NCI-H2107 treated with DMSO at 0.1 percent for 48 hours (cell line): Measurements from ENCODE around the gene MAGI2.

Experiments used
- DNase-seq: peaks from one replicate; lab custom pipeline; 2025; ENCODE audit not compliant: unreplicated experiment; lab: John Stamatoyannopoulos, UW

The MAGI2 gene

DNA sequence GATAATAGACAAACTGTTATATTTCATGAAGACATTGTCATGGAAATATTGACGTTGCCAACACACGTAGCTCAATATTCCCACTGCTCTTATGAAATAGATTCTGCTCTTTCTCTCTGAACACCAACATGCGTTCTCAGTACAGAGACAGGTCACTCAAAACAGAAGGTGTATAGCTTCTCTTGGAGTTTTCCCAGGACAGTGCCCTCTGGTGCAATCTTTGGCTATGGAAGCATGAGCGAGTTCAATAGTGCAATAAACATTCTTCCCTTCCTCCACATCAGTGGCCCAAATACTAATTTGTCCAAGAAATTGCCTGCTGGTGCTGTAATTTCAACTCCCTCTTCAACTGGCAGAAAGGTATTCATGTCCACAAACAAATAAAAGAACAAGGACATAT lies 145.3 kb downstream of the MAGI2 start:
- no peak for DNase-seq

DNA sequence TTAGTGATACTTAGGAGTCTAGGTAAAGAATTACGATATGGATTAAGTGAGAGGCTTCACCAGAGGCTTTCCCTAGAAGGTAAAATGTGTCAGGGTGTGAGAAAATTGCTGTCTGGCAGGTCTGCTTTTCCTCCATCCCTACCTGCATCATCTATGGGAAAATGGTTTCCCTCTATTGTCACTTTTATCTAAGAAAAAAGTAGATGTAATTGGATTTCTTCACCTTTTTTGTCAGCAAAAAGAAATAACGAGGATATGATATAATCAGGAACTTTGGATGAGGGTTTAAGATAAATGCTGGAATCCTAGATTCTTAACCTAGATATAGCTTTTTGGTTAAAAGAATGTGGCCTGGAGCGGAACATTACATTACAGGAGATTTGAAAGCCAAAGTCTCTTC lies 146.1 kb downstream of the MAGI2 start:
- DNase-seq: no peak

DNA sequence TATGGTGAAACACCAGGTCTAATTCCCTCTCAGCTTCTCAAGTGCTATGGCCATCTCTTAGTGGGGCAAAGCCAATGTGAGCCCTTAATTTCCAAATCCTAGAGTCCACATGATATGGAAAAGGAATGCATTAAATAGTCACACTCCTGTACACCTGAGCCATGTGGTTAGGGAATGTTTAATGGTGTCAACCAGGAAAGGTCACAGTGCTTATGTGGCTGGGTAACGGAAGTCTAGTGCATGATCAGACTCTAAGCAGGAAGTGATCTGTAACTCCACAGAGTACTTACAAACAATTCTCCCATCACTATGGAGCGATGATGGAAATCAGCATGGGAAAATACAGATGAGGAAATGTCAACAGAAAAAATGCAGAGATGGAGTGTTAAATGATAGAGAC lies 148.8 kb downstream of the MAGI2 start:
- DNase-seq: no peak

DNA sequence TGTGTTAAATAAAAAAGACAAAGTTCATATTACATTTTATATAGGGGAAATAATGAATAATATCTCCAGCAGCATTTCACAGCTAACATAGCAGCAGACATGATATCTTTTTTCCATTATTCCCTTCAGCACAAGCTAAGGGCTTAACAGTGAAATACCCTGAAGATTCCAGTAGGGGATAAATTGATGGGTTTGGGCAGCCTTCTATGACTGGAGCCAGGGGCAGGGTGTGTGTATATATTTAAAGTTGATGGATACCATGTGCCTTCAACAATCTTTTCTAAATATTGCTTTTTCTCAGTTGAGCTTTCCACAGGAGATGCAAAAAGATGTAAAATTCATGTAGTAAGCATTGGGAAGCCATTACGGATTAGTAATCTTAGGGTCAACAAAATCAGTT lies 151.2 kb downstream of the MAGI2 start:
- no peak for DNase-seq

DNA sequence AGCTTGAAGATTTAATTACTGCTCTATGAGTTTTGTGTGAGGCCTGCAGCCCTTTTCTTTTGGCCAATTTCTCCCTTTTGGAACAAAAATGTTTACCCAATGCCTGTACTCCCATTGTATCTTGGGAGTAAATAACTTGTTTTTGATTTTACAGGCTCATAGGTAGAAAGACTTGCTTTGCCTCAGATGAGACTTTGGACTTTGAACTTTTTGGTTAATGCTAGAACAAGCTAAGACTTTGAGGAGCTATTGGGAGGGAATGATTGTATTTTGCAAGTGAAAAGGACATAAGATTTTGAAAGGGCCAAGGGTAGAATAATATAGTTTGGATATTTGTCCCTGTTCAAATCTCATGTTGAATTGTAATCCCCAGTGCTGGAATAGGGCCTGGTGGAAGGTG lies 152.0 kb downstream of the MAGI2 start:
- no peak for DNase-seq

DNA sequence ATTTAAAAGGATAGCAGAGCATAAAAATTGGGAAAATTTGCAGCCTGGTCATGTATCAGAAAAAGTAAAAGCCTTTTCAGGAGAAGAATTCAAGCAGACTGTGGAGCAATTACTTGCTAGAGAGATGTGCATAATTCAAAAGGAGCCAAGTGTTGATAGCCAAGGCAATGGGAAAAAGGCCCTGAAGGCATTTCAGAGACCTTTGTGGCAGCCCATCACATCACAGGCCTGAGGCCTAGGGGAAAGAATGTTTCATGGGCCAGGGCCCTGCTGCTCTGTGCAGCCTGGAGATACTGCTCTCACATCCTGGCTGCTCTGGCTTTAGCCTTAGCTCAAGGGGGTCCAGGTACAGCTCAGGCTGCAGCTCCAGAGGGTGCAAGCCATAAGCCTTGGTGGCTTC lies 152.9 kb downstream of the MAGI2 start:
- no peak for DNase-seq

DNA sequence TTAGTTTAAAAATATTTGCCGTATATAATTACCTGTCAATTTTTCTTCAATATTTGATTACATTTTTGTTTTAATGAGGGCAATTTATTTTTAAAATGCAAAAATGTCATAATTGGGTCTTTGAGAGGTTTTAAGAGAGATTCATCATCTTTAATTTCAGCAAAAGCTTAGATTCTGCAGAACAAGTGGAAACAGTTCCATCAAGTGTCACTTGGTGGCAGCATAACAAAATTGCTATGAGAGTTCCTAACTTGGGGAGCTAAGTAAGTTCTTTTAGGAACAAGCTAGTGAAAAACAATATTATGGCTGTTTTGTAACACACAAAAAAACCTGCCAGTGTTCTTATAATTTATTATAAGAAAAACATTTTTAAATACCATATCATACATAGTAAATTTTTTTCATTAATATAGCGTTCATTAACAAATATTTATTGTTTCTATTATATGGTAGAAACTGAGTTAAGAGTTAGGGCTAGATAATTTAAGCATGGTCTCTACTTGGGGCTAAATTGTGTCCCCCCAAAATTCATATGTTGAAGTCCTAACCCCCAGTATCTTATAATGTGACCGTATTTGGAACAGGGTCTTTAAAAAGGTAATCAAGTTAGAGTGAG lies 155.2 kb downstream of the MAGI2 start:
- no peak for DNase-seq

DNA sequence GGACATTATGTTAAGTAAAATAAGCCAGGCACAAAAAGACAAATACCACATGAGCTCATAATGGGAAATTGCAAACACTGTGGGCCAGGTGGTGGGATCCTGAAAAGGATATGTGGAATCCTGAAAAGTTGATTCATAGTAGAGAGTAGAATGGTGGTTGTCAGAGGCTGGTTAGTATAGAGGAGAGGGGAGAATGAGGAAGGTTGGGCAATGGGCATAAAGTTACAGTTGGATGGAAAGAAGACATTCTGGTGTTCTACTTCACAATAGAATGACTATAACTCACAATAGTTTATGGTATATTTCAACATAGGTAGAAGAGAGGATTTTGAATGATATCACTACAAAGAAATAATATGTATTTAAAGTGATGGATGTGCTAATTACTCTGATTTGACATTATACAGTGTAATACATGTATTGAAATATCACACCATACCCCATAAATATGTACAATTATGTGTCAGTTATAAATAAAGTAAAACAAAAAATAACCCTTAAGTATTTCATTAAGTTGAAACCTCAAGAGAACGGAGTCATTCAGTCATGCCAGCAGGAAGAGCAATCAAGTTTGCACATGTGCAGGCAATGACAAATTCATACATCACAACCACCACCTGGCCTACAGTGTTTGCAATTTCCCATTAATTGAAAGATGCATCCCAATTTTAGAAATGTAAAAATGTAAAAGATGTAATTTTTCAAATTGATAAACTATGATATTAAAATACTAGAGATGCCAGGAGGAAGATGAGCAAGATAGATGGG lies 156.7 kb downstream of the MAGI2 start:
- DNase-seq: no peak

DNA sequence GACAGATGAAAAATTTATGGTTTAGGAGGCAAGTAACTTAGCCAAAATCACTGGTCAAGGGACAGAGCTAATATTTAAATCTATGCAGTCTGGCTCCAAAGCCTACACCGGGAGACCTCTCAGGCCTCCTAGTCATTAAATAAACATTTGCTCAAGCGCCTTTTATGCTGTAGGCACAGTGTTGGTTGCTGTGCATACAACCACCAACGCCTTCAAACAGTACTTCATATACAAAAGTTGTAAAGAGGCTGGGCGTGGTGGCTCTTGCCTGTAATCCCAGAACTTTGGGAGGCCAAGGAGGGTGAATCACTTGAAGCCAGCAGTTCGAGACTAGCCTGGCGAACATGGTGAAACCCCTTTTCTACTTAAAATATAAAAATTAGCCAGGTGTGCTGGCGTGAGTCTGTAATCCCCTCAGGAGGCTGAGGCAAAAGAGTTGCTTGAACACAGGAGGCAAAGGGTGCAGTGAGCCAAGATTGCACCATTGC lies 159.8 kb downstream of the MAGI2 start:
- no peak for DNase-seq

DNA sequence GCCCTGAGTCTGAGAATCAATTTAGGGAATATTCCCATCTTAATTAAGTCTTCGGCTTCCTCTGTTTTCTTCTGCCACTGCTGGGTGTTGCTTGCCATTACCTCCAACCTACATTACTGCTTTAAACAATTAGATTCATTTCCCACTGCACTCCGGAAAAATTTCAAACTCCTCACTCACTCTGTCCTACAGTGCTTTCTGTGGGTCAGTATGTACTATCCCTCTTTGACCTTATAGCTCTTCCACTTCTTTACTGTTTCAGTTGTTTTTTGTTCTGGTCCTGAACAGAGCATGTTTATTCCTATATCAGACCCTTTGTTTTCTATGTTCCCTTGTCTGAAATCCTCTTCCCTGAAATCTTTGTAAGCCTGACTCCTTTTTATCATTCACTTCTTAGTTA lies 160.6 kb downstream of the MAGI2 start:
- no peak for DNase-seq

DNA sequence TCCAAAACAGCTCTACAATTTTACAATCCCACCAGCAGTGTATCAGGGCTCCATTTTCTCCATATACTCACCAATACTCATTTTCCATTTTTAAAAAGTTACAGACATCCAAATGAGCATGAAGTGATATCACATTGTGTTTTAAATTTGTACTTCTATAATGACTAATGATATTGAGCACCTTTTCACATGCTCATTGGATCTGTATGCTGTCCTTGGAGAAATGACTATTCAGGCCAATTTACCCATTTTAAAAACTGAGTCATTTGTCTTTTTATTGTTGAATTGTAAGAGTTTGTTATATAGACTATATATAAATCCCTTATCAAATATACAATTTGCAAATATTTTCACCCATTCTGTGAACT lies 162.0 kb downstream of the MAGI2 start:
- no peak for DNase-seq

DNA sequence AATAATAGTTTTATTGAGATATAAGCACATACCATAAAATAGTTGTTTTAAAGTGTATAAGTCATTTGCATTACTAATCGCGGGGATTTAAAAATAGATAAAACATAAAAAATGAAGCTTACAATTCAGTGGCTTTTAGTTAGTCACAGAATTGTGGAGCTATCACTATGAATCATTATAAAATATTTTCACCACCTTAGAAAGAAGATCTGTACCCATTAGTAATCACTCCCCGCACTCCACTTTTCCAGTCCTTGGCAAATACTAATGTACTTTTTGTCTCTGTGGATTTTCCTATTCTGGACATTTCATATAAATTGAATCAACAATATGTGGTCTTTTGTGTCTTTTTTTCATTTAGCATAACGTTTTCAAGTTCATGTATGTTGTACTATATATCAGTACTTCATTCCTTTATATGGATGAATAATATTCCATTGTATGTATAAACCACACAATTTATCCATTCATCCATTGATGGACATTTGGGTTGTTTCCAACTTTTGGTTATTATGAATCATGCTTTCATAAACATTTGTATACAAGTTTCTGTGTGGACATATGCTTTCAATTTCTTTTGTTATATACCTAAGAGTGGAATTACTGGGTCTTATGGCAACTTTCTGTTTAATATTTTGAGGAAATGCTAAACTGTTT lies 162.5 kb downstream of the MAGI2 start:
- no peak for DNase-seq

DNA sequence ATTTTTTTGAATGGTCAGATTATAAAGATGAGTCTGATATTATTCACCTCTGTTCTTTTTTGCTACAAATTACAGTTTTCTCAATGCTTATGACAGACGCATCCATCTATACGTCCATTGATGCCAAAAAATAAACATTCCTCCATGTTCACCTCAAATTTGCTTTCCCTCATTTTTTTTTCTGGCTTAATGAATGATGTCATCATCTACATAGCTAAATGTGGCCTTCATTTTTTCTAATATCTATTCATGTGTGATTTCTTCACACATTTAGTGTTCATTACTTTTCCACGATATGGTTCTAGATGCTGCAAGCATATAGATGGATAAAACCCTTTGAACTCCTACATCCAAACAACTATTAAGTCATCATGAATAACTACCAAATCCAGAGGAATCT lies 163.1 kb downstream of the MAGI2 start:
- DNase-seq: no peak

DNA sequence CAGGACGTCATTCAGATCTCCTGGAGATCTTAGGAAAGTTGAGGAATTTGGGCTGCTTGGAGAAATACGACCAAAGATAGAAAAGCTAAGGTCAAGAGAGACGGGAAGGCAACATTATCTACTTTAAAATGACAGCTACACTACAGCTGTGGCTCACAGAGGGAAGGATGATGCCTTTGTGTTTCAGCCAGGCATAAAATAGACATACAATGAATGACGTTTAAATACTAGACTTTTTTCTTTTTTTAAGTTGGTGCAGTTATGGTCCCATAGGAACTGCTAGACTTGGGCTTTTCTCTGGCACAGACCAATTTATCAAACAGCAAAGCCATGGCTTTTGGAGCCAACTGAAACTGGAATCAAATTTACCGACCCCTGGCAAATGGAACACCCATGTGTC lies 164.8 kb downstream of the MAGI2 start:
- no peak for DNase-seq

DNA sequence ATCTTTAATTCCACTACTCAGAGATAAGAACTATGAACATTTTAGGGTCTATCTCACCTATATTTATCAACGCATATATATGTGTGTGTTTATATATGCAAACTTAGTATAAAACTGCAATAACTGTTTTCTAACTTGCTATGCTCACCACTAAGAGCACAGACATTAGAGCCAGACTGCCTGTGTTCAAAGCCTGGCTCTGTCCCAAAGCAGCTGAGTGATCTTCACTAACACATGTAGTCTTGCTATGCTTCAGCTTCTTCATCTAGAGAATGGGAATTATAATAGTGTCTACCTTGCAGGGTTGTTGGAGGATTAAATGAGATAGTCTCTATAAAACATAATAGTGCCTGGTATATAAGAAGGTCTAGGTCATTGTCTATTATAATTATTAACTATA lies 165.5 kb downstream of the MAGI2 start:
- DNase-seq: no peak

DNA sequence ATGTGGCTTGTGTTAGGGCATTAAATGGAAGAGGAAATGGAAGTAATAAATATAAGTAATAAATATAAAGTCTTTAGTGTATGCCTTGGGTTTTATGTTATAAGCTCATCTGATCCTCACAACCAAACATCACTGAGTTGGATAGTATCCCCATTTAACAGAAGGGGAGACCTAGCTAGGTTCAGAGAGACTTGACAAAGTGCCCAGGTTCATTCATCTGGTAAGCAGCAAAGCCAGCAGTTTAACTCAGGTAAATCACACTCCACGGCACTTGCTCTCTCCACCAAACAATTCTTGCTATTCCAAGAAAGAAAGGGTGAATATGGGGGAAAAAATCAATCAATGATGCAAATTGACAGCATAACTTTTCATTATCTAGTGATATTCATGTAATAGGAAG lies 167.3 kb downstream of the MAGI2 start:
- no peak for DNase-seq

DNA sequence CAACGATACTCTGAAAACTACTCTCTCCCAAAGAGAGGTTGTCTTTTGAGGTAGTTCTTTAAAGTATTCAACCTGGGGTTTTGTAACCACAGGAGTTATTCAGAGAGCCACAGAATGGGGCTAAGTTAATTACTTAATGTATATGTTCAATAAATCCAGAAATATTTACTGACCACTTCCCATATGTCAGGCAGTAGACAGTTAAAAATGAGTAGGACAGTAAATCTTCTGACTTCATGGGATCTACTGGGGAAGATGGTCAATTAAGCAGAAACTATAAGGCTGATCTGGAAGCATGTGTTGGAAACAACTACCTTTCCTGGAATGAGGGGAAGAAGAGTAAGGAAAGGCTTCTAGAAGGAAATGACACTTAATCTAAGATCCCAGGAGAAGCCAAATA lies 167.7 kb downstream of the MAGI2 start:
- DNase-seq: no peak

DNA sequence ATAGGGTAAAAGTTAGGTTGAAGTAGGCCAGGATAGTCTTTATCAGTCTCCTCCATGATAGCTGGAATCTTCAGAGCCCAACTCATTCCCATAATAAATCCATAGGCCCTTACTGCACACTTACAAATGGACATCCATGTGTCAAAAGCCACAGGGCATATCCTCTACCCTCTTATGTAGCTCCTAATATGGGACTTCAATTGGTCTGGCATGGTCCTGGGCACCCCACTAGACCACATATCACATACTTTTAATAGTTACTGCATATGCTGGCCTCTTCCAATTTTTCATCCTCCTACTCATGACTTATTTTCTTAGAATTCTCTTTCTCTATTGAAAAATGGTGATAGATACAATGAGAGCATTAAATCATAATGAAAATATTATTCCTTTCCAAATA lies 169.3 kb downstream of the MAGI2 start:
- no peak for DNase-seq

DNA sequence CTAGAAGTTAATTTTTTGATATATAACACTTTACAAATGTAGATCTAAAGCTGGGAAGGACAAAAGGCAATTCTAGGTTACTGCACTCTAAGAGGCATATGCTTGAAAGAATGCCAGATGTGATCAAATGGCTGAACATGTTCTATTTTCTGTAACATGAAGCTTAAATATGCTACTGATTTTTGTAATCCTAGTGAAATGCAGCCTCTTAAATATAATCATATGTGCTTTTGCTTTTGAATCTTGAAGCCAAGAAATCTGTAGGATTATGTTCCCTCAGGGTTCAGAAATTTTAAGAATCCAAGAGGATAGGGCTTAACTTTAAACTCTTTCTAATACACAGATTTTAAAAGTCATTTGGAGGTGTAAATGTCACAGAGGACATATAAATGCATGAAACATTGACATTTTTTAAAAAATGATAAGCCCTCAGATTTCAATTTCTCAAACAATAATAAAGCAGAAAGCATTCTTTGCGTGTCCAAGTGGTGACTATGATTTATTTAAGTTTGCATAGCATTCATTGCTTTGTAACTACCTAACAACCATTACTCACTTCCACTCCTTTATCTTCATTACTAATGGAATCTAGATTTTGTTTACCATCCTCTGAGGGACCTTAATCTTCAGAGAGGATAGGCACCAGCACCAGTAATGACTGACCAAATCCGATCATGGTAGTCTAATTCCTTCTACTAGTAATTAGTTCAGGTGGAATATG lies 170.4 kb downstream of the MAGI2 start:
- no peak for DNase-seq

DNA sequence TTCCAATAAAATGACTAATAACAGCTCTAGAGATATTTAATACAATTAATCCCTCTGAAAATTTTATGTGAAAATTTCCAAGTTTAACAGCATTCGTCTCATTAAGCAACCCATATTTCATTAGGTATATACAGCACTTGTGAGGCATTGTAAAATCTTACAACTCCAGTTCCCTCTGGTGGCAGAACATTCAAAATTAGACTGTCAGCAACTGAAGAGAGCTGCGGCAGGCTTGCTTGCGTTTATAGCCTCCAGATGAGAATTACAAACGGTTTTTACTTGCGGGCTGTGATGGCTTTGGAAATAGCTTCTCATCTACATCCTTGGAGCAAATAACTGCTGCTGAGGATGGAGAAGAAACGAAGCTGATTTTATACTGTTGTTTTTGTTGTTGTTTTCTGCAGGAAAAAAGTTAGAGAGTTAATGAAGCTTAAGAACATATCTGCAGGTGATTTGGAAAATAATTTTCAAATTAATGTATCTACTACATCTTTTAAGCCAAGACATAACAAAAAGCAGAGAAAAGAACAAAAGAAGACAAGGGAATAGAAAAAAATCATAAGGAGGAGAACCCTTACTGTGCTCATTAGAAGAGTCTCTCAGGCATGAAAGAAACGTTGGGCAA lies 171.3 kb downstream of the MAGI2 start:
- DNase-seq: no peak

DNA sequence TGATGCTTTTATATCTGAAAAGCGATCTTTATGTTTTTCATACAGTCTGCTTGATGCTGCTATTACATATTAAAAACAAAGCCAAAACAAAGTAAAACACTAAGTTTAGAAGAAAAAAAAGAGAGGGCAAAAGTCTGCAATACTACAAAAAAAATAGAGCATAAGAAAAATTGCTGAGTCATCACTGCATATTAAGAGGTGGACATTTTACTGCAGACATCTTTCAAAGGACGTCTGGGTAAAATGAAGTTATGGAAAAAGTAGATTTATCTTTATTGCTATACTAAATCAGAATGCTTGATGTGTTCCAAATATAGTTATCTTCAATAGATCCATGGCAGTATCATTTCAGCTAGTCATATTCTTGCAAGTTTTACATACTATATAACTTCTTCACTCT lies 172.0 kb downstream of the MAGI2 start:
- no peak for DNase-seq
